Sigmoid colon (tissue), 7 donors: Measurements from ENCODE around the gene ME3. TPM values are rescaled to one million over a fixed set of nuclear protein-coding genes. Genes with fewer than 3 reads are reported as not detected.

Source experiments
- DNase-seq: peaks from one replicate; pipeline ENCODE4 v3.0.0-alpha.2; 2019
- H3K27ac ChIP-seq, 4 donors: fragments of 200-600 bp; sonication (generic); one replicate each; pipeline ENCODE4 v1.5.1; 2016 to 2019; ENCODE audit warnings: mild to moderate bottlenecking in 1 of 4
- H3K27me3 ChIP-seq, 3 donors: fragments of 200-600 bp; sonication (generic); one replicate each; pipeline ENCODE4 v1.5.1; 2019; ENCODE audit warnings: mild to moderate bottlenecking in 1 of 3
- H3K36me3 ChIP-seq, 4 donors: fragments of 200-600 bp; sonication (generic); one replicate each; pipeline ENCODE4 v1.5.1; 2016 to 2019
- H3K4me1 ChIP-seq, 4 donors: fragments of 200-600 bp; sonication (generic); one replicate each; pipeline ENCODE4 v1.5.1; 2017 to 2019
- H3K4me3 ChIP-seq, 4 donors: fragments of 200-600 bp; sonication (generic); one replicate each; pipeline ENCODE4 v1.5.1; 2017 to 2019; ENCODE audit warnings: mild to moderate bottlenecking in 2 of 4, moderate library complexity in 1 of 4
- H3K9me3 ChIP-seq, 4 donors: fragments of 200-600 bp in 3 of 4; sonication (generic) in 3 of 4; one replicate each; pipeline versions ENCODE4 v1.5.1 to v1.6.1; 2013 to 2019
- EP300 ChIP-seq, 4 donors: sonication (generic); formaldehyde crosslinking; IDR thresholded peaks; one replicate each; pipeline ENCODE4 v1.6.1; 2017; ENCODE audit warnings: antibody characterized with exemption in 4 of 4
- POLR2A ChIP-seq, 2 donors: fragments of 450-650 bp; IDR thresholded peaks; one replicate each; pipeline ENCODE4 v1.6.1; 2016; ENCODE audit warnings: antibody characterized with exemption in 2 of 2, mild to moderate bottlenecking in 2 of 2, moderate library complexity in 2 of 2
- POLR2AphosphoS5 ChIP-seq, 4 donors: sonication (generic); formaldehyde crosslinking; IDR thresholded peaks; one replicate each; pipeline ENCODE4 v1.6.1; 2017; ENCODE audit warnings: antibody characterized with exemption in 4 of 4
- WGBS, 2 donors: extraction: QIAGEN DNeasy Blood & Tissue Kit; methylation state at CpG; one replicate each; pipeline ENCODE4 v1.1.7; 2013; 5-methylcytosine and 5-hydroxymethylcytosine counted together
- intact Hi-C: fragments of 100-400 bp; cut with DNase I; formaldehyde crosslinking; loops from one replicate; pipeline ENCODE4 v1.15.1; 2023
- polyA plus RNA-seq, 3 donors: library from polyadenylated mRNA; stranded (reverse); fragments of 200-250 nt; gene quantifications; one replicate each; pipeline ENCODE4 v1.2.3, GENCODE V29; 2013
- total RNA-seq, 4 donors: library from RNA; depleted of rRNA; stranded (reverse); fragments of >200 nt; gene quantifications; one replicate each; pipeline ENCODE4 v1.1.0, GENCODE V29; 2016
- TF ChIP-seq, protein P1 (sequence below), 4 experiments: fragments of 450-650 bp in 3 of 4; fragments of 200-600 bp in 1 of 4; IDR thresholded peaks; one replicate each; pipeline ENCODE4 v1.5.1; 2016 to 2019; ENCODE audit warnings: antibody characterized with exemption in 4 of 4, mild to moderate bottlenecking in 3 of 4, moderate library complexity in 2 of 4
- donor health status: healthy with polysubstance abuse.
- donor health status: Bipolar disorder and iron deficiency.
- donor health status: healthy.

The ME3 gene
- total and polyA plus RNA-seq, 7 donors, result 7.8 to 53.2 (median 25.5) TPM

DNA sequence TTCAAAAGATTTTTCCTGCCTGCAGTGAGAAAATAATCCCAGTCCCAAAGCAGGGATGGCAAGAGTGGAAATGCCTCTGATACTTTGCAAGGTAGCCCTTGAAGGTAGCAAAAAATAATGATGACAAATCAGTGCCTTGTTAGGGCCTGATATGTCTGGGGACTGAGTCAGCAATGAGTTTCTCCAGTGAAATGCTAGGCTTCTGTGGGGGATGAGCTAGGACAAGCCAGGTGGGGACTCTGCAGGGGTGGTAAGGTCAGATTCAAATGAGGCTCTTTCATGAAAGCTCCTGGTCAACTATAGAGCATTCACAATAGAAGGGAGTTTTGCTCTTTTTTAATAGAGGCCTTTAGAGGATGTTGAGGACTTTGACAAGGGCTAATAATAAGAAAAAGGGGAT, 77.7 kb downstream of the ME3 start:
- Histone ChIP-seq H3K27me3 (no peaks in the 10 kb centered on the region), H3K9me3 (no peaks in the 10 kb centered on the region), H3K4me3 (no peak overlapping the region), H3K36me3 (no peaks in the 10 kb centered on the region), H3K27ac (no peak overlapping the region), H3K4me1 (peaks cover 0 to 24% (median 22%) of the 10 kb centered on the region in 4 donors)
- DNase-seq, result no peak
- intact Hi-C loops, result no loop called here
- no peak for TF ChIP-seq POLR2AphosphoS5 (IDR thresholded peaks at IDR 0.05)
- TF ChIP-seq EP300 (IDR thresholded peaks at IDR 0.05), result no peak
- no peak for TF ChIP-seq POLR2A (IDR thresholded peaks at IDR 0.05)
- TF ChIP-seq, protein P1, sequence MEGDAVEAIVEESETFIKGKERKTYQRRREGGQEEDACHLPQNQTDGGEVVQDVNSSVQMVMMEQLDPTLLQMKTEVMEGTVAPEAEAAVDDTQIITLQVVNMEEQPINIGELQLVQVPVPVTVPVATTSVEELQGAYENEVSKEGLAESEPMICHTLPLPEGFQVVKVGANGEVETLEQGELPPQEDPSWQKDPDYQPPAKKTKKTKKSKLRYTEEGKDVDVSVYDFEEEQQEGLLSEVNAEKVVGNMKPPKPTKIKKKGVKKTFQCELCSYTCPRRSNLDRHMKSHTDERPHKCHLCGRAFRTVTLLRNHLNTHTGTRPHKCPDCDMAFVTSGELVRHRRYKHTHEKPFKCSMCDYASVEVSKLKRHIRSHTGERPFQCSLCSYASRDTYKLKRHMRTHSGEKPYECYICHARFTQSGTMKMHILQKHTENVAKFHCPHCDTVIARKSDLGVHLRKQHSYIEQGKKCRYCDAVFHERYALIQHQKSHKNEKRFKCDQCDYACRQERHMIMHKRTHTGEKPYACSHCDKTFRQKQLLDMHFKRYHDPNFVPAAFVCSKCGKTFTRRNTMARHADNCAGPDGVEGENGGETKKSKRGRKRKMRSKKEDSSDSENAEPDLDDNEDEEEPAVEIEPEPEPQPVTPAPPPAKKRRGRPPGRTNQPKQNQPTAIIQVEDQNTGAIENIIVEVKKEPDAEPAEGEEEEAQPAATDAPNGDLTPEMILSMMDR (IDR thresholded peaks at IDR 0.05), result no peak

DNA sequence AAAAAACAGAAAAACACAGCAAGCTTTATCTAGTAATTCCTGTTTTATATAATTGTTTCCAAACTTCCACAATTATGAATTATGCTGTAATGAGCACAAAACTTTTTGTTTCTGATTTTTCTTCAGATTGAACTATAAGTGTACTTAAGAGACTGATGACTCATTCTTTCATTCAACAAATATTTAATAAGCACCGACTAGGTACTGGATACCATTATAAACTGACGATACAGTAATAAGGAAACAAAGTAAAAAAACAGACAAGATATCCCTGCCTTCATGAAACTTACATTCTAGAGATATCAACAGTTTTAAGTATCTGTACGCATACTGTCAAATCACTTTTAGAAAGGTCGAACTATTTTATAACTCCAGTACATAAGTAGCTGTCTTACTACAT, 78.6 kb downstream of the ME3 start:
- WGBS, 2 donors, result 54 to 73% methylated on average over 4 of the region's 4 CpGs
- no peaks in the 10 kb centered on the region for H3K27me3 ChIP-seq
- no peak overlapping the region for H3K4me3 ChIP-seq
- H3K27ac ChIP-seq, result no peak overlapping the region
- intact Hi-C loops, result no loop called here
- H3K4me1 ChIP-seq, result peaks cover 0 to 27% (median 27%) of the 10 kb centered on the region in 4 donors
- DNase-seq, result no peak
- TF ChIP-seq POLR2AphosphoS5 (IDR thresholded peaks at IDR 0.05) (no peak), EP300 (IDR thresholded peaks at IDR 0.05) (no peak), POLR2A (IDR thresholded peaks at IDR 0.05) (no peak)
- TF ChIP-seq, protein P1 (IDR thresholded peaks at IDR 0.05), result no peak
- H3K36me3 ChIP-seq, result no peaks in the 10 kb centered on the region
- no peaks in the 10 kb centered on the region for H3K9me3 ChIP-seq

DNA sequence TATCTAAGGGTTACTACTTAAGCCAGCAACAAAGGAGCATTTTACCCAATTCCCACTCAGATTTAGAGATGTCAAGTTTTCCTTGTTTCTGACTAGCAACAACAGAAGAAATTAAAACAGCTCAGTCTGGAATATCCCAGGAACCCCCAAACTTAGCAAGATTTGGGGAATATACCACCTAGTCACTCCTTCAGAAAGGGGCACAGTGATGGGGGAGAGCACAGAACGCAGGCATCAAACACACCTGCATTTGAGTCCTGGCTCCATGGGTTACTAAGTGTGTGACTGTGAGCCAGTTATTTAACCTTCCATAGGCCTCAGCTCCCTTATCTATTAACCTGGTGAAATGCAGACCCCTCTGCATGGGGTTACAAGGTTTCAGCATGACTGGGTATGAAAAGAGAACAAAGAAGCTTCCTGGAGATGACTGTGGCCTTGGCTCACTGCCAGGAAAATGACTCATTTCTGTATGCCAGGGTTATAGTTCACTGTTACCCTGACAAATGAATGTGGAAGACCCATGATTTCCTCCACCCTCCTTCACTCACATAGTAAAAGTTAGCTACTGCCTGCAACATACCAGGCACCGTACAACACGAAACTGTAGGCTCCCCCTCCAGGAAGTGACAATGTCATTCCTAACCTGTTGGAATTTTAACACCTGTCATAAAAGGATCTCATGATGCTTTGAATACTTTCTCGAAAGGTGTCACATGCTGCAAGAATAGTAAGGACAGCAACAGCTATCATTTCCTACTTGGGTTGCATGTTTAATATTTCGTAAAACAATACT, 79.6 kb downstream of the ME3 start:
- H3K4me3 ChIP-seq, result no peak overlapping the region
- no peaks in the 10 kb centered on the region for H3K9me3 ChIP-seq
- peaks cover 0 to 36% (median 33%) of the 10 kb centered on the region in 4 donors for H3K4me1 ChIP-seq
- TF ChIP-seq POLR2AphosphoS5 (IDR thresholded peaks at IDR 0.05), result peak in 3 of 4 donors; percentile 40 to 49 (median 43)
- no peak for TF ChIP-seq POLR2A (IDR thresholded peaks at IDR 0.05)
- TF ChIP-seq, protein P1 (IDR thresholded peaks at IDR 0.05), result no peak
- no peaks in the 10 kb centered on the region for H3K27me3 ChIP-seq
- DNase-seq, result peak; percentile 87
- no peaks in the 10 kb centered on the region for H3K36me3 ChIP-seq
- WGBS, 2 donors, result 14 to 42% methylated on average over 5 of the region's 5 CpGs
- peak overlapping the region; percentile 43 to 67 (median 62) for H3K27ac ChIP-seq
- intact Hi-C loops, result no loop called here

DNA sequence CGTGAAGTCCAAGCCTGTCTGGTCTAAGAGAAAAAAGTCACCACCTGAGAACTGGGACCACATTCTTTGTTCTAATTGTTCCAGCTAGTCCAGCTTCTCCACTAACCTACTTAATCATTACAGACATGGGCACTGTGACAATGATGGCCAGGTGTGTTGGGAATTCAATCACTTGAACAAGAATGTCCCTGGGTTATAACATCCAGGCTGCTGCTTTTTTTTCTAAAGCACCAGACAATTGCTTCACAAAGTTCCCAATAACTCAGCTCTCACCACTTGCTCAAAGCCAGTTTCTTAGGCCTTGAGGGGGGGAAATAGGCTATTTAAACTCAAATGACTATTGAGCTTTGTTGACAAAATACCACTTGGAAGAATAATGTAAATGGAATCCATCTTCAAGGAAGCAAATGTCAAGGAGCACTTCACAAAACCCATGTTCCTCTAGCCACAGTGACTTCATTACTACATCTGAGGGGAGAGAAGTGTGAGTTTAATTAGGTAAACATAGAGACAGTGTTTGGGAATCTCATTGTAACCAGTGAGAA, 80.3 kb downstream of the ME3 start:
- TF ChIP-seq, protein P1 (IDR thresholded peaks at IDR 0.05), result no peak
- TF ChIP-seq POLR2AphosphoS5 (IDR thresholded peaks at IDR 0.05) (no peak), EP300 (IDR thresholded peaks at IDR 0.05) (no peak), POLR2A (IDR thresholded peaks at IDR 0.05) (no peak)
- 42 to 53% methylated on average over 1 of the region's 1 CpG for WGBS, 2 donors
- H3K36me3 ChIP-seq, result no peaks in the 10 kb centered on the region
- intact Hi-C loops, result no loop called here
- no peaks in the 10 kb centered on the region for H3K9me3 ChIP-seq
- no peak for DNase-seq
- H3K4me1 ChIP-seq, result peaks cover 0 to 36% (median 32%) of the 10 kb centered on the region in 4 donors
- no peak overlapping the region for H3K4me3 ChIP-seq
- no peaks in the 10 kb centered on the region for H3K27me3 ChIP-seq
- peak overlapping the region; percentile 43 to 67 (median 62) for H3K27ac ChIP-seq
